M059J (cell line): Measurements from ENCODE around the gene FAM236D. TPM values are rescaled to one million over a fixed set of nuclear protein-coding genes. Genes with fewer than 3 reads are reported as not detected.
"Not testable (repeated sequence)": the region's sequence is repeated elsewhere in the genome, so short reads cannot be mapped to it uniquely, and the experiment has no call there.

Experiments
- DNase-seq: peaks from one replicate; pipeline ENCODE4 v3.0.0-alpha.2; 2012; ENCODE audit warnings: low read depth
- total RNA-seq: library from RNA; depleted of rRNA; stranded (reverse); fragments of >200 nt; shearing (Covaris generic); gene quantifications from 2 replicates; pipeline ENCODE4 v1.2.3, GENCODE V29; 2014; rRNA removed

FAM236D gene
- not detected in 2 replicates for total RNA-seq

GRCh38 chrX:72808110-72808509 lies at the start of gene FAM236D:
TSS of gene FAM236D (minus strand) at chrX:72808210. CDS start at chrX:72808110, 100 bp downstream.
- not testable (repeated sequence) for DNase-seq

DNA sequence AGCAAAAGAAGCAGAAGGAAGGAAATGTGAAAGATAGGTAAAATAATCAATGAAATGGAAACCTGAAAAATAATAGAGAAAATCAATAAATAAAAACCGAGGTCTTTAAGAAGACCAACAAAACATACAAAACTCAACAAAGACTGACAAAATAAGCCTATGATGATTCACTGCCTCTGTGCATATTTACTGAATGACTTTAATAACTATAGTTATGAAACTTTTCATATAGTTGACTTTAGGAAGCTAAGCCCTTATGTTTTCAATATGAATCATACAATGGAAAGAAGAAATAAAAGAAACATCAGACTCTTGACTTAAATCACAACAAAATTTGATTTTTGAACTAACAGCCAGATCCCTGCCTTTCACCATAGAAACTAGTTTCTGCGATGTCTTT lies 29.5 kb upstream of the FAM236D start:
- DNase-seq: not testable (repeated sequence)

GRCh38 chrX:72830701-72831100 lies 22.7 kb upstream of the FAM236D start:
- not testable (repeated sequence) for DNase-seq

- not testable (repeated sequence) for DNase-seq
Measured at GRCh38 chrX:72790390-72790789, 17.6 kb downstream of the FAM236D start.

DNA sequence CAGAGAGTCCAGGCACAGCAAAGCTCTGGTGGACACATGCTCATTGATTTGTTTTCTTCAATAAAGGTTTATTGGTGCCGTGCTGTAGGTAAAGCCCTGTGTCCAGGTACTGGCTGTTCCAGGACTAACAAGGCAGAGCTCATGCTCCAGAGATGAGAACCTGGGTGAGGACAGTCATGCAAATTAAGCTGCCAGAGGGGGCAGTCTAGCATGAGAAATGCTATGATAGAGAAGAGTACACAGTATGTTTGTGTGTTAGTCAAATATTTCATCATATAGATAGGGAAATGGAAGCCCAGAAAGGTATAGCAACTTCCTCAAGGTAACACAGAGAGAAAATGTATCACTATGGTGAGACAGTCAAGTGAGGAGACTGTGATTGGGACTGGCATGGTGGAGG lies 19.9 kb downstream of the FAM236D start:
- not testable (repeated sequence) for DNase-seq

- DNase-seq: not testable (repeated sequence)
Measured at GRCh38 chrX:72783964-72784363, 24.0 kb downstream of the FAM236D start.

GRCh38 chrX:72783365-72783936 lies 24.6 kb downstream of the FAM236D start:
- DNase-seq: not testable (repeated sequence)

DNA sequence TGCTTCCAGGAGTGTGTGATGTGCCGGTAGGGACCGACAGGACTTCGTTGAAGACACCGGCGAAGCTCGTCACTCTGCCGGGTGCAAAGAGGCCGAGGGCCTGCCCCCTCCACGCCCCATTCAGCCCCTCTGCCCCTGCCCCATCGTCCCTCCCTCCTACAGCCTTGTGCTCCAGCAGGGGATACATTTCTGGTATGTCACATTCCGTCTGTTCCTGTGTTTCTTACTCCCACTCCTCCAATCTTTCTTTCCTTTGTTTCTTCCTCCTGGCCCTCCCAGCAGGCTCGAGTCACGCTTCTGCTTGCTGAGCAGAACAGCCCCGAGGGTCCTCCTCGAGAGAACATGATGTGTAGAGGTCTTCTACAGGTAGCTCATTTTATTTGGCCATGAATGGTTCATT lies 25.4 kb downstream of the FAM236D start, which contains the start of gene FAM236B:
Gene FAM236B (minus strand): TSS at position 101 of the 400 bp plus-strand sequence. CDS start 100 bp downstream, at position 1.
- not testable (repeated sequence) for DNase-seq

DNA sequence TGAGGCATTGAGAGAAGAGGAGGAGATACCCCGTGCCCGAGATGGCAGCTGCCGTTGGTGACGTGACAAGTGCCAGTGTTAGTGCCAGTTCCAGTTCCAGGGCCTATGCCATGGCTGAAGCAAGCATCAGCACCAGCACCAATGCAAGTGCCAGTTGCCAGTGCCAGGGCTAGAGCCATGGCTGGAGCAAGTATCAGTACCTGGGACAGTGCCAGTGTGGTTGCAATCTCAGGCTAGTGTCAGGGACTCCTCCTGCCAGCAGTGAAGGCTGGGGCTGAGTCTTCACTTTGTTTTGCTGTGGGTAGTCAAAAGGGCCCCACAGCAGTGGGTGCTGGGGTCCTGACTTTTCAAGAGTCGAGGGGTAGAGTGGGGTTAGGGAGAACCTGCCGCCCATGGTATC lies 29.9 kb downstream of the FAM236D start:
- DNase-seq: not testable (repeated sequence)

DNA sequence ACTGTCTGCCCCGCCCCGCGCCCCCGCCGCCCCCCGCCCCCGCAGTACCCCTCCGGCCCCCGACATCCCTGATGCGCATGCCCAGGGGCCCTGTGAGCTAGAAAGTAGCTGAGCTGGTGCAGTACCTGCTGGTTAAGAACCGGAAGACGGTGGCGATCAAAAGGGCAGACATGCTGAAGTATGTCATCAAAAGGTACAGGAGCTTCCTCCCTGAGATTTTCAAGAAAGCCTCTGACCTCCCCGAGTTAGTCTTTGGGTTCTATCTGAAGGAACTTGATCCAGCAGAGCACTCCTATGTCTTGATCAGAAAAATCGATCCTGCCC lies 30.6 kb downstream of the FAM236D start:
- not testable (repeated sequence) for DNase-seq

GRCh38 chrX:72776653-72777466 lies 31.1 kb downstream of the FAM236D start, which contains the start of gene DMRTC1B:
TSS of gene DMRTC1B (plus strand) at chrX:72776890. CDS start at chrX:72845136, 68,246 bp downstream.
- not testable (repeated sequence) for DNase-seq

DNA sequence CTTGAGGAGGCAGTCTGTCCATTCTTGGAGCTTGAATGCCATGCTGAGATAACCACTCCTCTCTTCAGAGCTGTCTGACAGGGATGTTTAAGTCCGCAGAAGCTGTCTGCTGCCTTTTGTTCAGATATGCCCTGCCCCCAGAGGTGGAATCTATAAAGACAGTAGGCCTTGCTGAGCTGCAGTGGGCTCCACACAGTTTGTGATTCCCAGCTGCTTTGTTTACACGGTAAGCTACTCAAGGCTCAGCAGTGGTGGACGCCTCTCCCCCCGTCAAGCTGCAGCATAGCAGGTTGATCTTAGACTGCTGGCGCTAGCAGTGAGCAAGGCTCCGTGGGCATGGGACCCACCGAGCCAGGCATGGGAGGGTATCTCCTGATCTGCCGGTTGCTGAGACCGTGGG lies 47.6 kb downstream of the FAM236D start:
- DNase-seq: not testable (repeated sequence)

Other genes starting within 250 kb of the FAM236D start
- gene HDAC8, start 235.4 kb downstream of the FAM236D start, total RNA-seq: 38.3 and 68.8 TPM in 2 replicates
- gene PHKA1, start 93.9 kb downstream of the FAM236D start, total RNA-seq: 0.12 and 0.20 TPM in 2 replicates
- not detected in 2 replicates for gene DMRTC1B, start 31.3 kb downstream of the FAM236D start, total RNA-seq
- not detected in 2 replicates for gene FAM236B, start 25.6 kb downstream of the FAM236D start, total RNA-seq
- gene FAM236C, start 104.4 kb upstream of the FAM236D start, total RNA-seq: not detected in 2 replicates
- gene FAM236A, start 130.0 kb upstream of the FAM236D start, total RNA-seq: not detected in 2 replicates
- gene DMRTC1, start 135.6 kb upstream of the FAM236D start, total RNA-seq: not detected in 2 replicates
- not detected in 2 replicates for gene PABPC1L2B, start 194.7 kb upstream of the FAM236D start, total RNA-seq